Right renal pelvis (tissue), 4 donors: Measurements from ENCODE around the gene DOP1A. TPM values are rescaled to one million over a fixed set of nuclear protein-coding genes. Genes with fewer than 3 reads are reported as not detected.
"Not testable (repeated sequence)": the region's sequence is repeated elsewhere in the genome, so short reads cannot be mapped to it uniquely, and the experiment has no call there.

Experiments
- DNase-seq, 4 donors: peaks; one replicate each; pipeline ENCODE4 v3.0.0-alpha.2; 2013; ENCODE audit warnings: low read depth in 4 of 4, low spot score in 3 of 4, missing footprints in 1 of 4
- polyA plus RNA-seq, 4 donors: library from polyadenylated mRNA; unstranded; fragments of 120-200 nt; gene quantifications; one replicate each; pipeline ENCODE4 v1.2.1, GENCODE V29; 2013; ENCODE audit not compliant: insufficient read length in 4 of 4

Gene DOP1A
- polyA plus RNA-seq, 4 donors = 30.4 to 40.5 (median 34.8) TPM

GRCh38 chr6:83138758-83139157 lies 71.3 kb downstream of the DOP1A start:
- no peak for DNase-seq

DNA sequence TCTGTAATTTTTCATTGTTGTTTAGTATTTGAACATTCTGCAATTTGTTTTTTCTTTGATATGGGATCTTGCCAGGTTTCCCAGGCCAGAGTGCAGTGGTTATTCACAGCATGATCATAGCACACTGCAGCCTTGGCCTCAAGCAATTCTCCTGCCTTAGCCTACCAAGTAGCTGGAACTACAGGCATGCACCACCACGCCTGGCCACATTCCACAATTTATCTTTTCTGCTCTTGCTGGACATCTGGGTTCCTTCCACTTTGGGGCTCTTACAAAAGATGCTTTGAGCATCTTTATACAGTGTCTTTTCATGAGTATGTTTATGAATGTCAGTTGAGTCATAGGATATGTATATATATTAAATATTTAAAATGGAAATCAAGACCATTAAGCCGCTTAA lies 83.6 kb downstream of the DOP1A start:
- DNase-seq = no peak

GRCh38 chr6:83152913-83153312 lies 85.4 kb downstream of the DOP1A start:
- DNase-seq = no peak

GRCh38 chr6:83153883-83154521 lies 86.5 kb downstream of the DOP1A start:
- DNase-seq = no peak

DNA sequence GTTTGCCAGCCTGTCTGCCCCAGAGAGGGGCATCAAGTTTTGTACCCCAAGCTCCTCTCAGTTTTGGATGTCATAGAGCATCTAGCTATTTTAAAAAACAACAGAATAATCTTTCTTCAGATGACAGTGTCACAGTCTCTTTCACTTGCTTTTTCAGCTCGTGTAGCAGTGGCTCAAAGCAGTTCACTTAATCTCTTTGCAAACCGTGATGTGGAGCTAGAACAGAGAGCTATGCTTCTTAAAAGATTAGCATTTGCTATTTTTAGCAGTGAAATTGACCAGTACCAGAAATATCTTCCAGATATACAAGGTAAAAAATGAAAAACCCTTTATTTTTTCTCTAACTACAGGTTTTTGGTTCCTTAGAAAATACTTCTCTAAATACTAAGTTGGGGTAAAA lies 88.3 kb downstream of the DOP1A start:
- DNase-seq = no peak

- no peak for DNase-seq
These were observed 92.7 kb downstream of the DOP1A start for GRCh38 chr6:83160167-83160566.

DNA sequence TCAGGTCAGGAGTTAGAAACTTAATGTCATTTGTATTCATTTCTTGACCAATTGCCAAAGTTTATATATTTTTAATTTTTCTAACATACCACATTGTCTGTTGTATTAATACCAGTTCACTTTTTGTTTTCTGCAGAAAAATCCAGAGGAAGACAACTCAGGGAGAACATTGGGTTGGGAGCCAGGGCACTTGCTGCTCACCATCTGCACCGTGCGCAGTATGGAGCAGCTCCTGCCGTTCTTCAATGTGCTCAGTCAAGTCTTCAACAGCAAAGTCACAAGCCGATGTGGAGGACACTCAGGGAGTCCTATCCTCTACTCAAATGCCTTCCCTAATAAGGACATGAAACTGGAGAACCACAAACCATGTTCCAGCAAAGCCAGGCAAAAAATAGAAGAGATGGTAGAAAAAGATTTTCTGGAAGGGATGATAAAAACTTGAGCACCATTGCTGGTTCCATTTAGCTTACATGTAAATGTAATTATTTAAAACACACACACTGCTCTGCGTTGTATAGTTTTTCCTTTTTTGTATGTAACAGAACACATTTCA lies 100.3 kb downstream of the DOP1A start:
- DNase-seq = no peak

DNA sequence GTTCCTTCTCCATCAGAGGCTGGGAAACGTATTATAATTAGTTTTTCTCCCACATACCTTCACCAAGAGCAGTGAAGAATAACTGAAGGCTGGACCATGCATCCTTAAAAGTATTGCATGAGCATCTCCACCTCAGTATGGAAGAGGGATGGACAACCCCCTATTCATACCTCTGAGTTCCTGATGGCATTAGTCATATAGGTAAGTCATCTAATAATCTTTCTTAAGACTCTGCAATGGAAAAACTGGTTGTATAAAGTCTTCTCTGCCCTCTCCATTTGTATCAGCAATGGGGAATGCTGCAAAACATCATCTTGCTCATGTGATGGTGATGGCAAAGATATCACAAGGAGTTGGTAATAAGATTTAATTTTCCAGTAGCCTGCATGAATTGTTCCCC lies 101.1 kb downstream of the DOP1A start:
- DNase-seq = no peak

- DNase-seq = no peak
These were observed 101.6 kb downstream of the DOP1A start for GRCh38 chr6:83169106-83169505.

- DNase-seq = no peak
These were observed 102.0 kb downstream of the DOP1A start for GRCh38 chr6:83169511-83169910.

DNA sequence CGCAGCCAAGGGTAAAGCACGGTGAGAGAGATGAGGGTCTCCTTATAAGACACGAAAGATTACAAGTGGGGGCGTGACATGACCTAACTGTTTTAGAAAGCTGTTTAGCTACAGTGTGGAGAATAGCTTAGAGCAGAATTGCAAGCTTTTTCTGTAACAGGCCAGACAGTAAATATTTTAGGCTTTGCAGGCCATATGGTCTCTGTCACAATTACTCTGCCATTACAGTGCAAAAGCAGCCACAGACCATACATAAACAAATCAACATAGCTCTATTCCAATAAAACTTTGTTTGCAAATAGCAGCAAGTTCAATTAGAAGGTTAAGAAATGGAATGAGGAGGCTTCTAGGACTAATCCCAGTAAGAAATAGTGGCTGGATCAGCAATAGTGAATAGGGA lies 108.8 kb downstream of the DOP1A start:
- peak in 2 of 4 donors; percentile 9 to 28 for DNase-seq

GRCh38 chr6:83180426-83180950 lies 113.0 kb downstream of the DOP1A start:
- DNase-seq = no peak

GRCh38 chr6:83182114-83182513 lies 114.6 kb downstream of the DOP1A start:
- DNase-seq = no peak

DNA sequence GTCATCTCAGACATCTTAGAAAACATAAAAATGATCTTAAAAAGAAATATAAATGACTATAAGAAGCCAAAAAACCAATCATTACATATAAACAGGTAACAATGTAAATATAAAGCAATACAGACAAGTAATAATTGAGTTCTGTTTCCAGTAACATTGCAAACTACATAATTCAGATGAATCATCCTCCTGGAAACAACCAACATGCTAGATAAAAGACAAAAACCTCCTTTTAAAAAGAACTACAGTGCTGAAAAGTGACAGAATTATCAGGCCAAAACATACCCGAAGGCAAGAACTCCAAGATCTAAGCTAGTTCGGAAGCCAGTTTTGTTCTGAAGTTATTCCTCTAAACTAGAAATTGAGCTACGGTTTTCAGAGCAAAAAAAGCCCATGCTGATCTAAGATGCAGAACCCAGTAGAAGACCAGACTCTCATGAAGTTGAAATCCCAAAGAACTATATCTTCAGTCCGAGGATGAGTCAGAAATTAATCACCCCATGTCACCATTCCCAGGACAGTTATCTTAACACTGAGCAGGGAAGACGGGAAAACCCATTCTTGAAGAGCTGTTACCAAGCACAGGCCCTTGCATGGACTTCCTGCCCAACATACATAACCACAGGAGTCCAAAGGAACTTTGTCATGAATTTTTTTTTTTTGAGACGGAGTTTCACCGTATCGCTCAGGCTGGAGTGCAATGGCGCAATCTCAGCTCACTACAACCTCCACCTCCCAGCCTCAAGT lies 115.8 kb downstream of the DOP1A start:
- no peak for DNase-seq

GRCh38 chr6:83185096-83185495 lies 117.6 kb downstream of the DOP1A start:
- no peak for DNase-seq

DNA sequence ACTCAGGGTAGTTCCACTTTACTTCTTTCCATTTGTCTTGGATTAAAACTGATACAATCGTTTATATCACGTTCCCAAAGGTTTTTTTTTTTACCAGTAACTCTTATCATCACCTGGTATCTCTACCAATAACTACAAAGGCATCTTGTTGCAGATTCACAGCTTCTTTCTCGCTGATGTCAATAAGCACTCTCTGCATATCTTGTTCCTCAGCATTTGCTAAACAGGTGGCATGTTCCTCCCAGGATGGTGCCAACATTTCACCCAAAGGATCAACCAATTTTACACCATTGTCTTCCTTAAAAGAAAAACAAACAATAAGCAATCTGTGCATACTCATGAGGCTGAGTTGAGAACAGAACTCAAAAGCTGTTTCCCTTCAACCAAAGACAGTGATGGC lies 121.0 kb downstream of the DOP1A start:
- no peak for DNase-seq

- no peak for DNase-seq
These were observed 123.2 kb downstream of the DOP1A start for GRCh38 chr6:83190626-83191025.

DNA sequence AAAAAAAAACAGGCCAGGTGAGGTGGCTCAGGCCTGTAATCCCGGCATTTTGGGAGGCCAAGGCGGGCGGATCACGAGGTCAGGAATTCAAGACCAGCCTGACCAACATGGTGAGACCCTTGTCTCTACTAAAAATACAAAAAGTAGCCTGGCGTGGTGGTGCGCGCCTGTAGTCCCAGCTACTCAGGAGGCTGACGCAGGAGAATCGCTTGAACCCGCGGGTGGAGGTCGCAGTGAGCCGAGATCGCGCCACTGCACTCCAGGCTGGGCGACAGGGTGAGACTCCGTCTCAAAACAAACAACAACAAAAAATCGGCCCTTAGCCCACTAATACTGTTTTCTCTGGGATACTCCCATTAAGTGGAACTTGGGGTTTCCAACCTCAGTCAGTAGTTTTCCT lies 124.5 kb downstream of the DOP1A start:
- DNase-seq = not testable (repeated sequence)

DNA sequence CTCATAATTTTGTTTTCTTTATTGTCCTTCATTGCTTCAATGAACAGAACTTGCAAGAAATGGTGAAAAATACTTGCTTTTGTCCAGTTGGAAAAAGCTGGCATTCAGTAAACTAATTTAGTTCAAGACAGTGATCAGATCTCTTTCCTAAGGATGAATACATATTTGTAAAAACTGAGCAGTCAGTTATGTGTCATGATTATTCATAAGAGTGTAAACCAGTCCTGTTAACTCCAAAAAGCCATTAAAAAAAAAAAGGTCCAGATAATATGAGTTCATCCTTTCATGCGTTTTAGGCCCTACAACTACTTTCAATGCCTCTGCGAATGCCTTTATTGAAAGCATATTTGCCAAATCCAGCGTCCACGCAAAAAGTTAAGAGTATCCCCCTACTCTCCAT lies 125.0 kb downstream of the DOP1A start:
- peak in 1 of 4 donors; percentile 3 for DNase-seq

- peak; percentile 72 to 82 (median 78) for DNase-seq
These were observed 125.6 kb downstream of the DOP1A start, which contains the start of the genes PGM3 and RWDD2A for GRCh38 chr6:83192871-83193746. Gene PGM3, minus strand, starts transcription at chr6:83193265. Its CDS starts 2,253 bp downstream, at chr6:83191012. Gene RWDD2A, plus strand, starts transcription at chr6:83193357. Its CDS starts 1,095 bp downstream, at chr6:83194452.
